ENCODE data around the gene TFF2.

DNA sequence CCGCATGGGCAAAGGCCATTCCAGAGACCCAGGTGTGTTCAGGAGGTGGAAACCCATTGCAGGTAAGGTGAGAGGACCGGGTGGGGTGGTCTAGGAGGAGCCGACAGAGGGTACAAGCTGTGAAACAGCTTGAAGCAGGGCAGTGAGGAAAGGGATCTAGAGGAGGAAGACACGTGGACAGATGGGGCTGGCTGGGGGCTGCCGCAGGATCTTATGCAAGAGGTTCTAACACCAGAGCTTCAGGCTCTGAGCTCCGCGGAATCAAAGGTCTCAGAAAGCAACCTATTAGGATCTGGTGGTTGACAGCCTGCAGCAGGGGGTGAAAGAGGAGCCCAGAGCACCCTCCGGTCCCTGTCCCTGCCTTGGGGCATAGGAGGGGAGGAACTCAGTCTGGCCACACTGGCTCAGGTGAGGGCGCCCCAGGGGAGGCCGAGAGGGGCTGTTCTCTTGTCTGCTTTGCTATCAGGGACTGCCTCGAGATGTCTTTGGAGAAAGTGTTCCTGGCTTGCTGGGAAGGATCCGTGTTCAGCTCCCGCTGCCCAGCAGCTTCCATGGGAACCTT is 13.6 kb upstream of the TFF2 start:
- TF ChIP-seq RAD21 (IDR thresholded peaks at IDR 0.05; ENCODE audit: low read length) (no peak), POLR2A (IDR thresholded peaks at IDR 0.05; ENCODE audit: low read depth, low read length) (no peak), CHD1 (IDR thresholded peaks at IDR 0.05; ENCODE audit: low read depth, low read length) (no peak), MAZ (IDR thresholded peaks at IDR 0.05; ENCODE audit: borderline replicate concordance, low read depth, low read length) (no peak), CEBPB (IDR thresholded peaks at IDR 0.05; ENCODE audit: low read depth, low read length) (no peak), ELK1 (IDR thresholded peaks at IDR 0.05; ENCODE audit: borderline replicate concordance, low read depth, low read length) (no peak), SMC3 (IDR thresholded peaks at IDR 0.05; ENCODE audit: low read depth, low read length) (no peak), USF2 (IDR thresholded peaks at IDR 0.05; ENCODE audit: low read depth, low read length) (no peak), BHLHE40 (IDR thresholded peaks at IDR 0.05; ENCODE audit: low read depth, low read length) (no peak)
- TF ChIP-seq, protein P1, sequence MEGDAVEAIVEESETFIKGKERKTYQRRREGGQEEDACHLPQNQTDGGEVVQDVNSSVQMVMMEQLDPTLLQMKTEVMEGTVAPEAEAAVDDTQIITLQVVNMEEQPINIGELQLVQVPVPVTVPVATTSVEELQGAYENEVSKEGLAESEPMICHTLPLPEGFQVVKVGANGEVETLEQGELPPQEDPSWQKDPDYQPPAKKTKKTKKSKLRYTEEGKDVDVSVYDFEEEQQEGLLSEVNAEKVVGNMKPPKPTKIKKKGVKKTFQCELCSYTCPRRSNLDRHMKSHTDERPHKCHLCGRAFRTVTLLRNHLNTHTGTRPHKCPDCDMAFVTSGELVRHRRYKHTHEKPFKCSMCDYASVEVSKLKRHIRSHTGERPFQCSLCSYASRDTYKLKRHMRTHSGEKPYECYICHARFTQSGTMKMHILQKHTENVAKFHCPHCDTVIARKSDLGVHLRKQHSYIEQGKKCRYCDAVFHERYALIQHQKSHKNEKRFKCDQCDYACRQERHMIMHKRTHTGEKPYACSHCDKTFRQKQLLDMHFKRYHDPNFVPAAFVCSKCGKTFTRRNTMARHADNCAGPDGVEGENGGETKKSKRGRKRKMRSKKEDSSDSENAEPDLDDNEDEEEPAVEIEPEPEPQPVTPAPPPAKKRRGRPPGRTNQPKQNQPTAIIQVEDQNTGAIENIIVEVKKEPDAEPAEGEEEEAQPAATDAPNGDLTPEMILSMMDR (conservative IDR thresholded peaks at IDR 0.05; ENCODE audit: low read depth, low read length) = no peak
